ENCODE data around the gene AKAP7.

- TF ChIP-seq EZH2 (IDR thresholded peaks at IDR 0.05; ENCODE audit: borderline replicate concordance, low read depth, low read length, severe bottlenecking) (no peak), CTCF (IDR thresholded peaks at IDR 0.05; ENCODE audit: extremely low read depth in 1 of 2, insufficient read depth in 1 of 2, low read depth in 1 of 2, low read length in 2 of 2) (no peak), POLR2AphosphoS5 (IDR thresholded peaks at IDR 0.05; ENCODE audit: insufficient read depth, low read depth, low read length) (no peak)
Observed at GRCh38 chr6:131309437-131309836, 174.2 kb downstream of the AKAP7 start.
